ENCODE measurements around the gene NSL1.
"Not testable (repeated sequence)": the region's sequence is repeated elsewhere in the genome, so short reads cannot be mapped to it uniquely, and the experiment has no call there.

The NSL1 gene

GRCh38 chr1:212791676-212792395 lies at the start of gene NSL1, which contains the start of gene TATDN3:
Gene NSL1 (minus strand): TSS chr1:212791777. CDS start chr1:212791763, 14 bp downstream.
Gene TATDN3 (plus strand): TSS chr1:212791894. CDS start chr1:212791922, 28 bp downstream.
- peak; percentile 39 to 93 (median 83) for DNase-seq

DNA sequence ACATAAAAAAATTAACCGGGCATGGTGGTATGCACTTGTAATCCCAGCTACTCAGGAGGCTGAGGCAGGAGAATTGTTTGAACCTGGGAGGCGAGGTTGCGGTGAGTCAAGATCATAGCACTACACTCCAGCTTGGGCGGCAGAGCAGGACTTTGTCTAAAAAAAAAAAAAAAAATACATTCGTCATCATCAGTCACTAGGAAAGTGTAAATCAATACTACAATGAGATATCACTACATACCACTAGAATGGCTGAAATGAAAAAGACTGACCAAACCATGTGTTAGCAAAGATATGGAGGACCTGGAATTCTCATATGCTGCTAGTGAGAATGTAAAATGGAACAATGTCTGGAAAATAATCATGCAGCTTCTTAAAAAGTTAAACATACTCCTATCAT lies 46.6 kb upstream of the NSL1 start:
- no peak for DNase-seq

GRCh38 chr1:212833211-212834207 lies 41.9 kb upstream of the NSL1 start:
- DNase-seq: not testable (repeated sequence)

DNA sequence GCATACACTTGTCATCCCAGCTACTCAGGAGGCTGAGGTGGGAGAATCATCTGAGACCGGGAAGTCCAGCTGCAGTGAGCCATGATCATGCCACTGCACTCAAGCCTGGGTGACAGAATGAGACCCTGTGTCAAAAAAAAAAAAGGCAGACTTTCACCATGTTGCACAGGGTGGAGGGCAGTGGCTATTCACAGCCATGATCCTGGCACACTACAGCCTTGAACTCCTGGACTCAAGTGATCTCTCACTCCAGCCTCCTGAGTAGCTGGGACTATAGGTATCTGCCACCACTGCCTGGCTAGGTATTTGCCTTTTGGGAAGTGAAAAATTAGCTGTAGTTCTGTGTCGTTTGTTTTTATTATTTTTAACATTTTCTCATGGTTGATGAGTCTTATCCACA lies 36.8 kb upstream of the NSL1 start:
- DNase-seq: no peak

- DNase-seq: no peak
These were observed 36.3 kb upstream of the NSL1 start for GRCh38 chr1:212827831-212828278.

DNA sequence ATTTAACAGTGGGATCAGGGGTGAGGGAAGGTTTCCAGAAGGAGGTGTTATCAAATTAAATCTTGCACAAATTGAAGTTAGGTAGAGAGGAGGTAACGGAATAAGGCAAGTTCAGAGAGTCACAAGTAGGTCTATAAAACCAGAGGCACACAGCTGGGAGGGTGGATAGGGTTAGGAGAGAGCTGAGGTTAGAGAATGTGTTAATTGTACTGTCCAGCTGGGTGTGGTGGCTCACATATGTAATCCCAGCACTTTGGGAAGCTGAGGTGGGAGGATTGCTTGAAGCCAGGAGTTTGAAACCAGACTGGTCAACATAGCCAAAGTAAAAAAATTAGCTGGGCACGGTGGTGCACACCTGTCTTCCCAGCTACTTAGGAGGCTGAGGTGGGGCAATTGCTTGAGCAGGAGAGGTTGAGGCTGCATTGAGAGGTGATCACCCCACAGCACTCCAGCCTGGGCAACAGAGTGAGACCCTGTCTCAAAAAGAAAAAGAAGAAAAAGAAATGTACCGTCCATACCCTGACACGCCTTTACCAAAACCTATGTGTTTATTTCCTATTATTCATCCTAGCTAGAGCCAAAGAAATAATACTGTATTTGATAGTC lies 35.7 kb upstream of the NSL1 start:
- DNase-seq: no peak

- no peak for DNase-seq
These were observed 34.3 kb upstream of the NSL1 start for GRCh38 chr1:212825798-212826452.

- DNase-seq: no peak
These were observed 32.6 kb upstream of the NSL1 start for GRCh38 chr1:212824201-212824600.

DNA sequence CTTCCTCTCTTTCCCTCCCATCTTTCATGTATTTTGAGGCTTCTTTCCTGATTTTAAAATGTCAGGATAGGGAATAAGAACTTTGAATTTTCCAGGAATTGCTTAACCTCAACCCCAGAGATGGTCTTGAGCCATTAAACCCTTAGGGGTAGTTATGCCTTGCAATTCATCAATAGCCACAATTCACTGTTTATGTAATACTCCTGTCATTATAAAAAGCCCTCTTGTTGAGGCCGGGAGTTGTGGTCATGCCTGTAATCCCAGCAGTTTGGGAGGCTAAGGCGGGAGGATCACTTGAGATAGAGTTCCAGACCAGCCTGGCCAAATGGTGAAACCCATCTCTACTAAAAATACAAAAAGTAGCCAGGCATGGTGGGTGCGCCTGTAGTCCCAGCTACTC lies 31.4 kb upstream of the NSL1 start:
- no peak for DNase-seq

GRCh38 chr1:212820969-212821368 lies 29.4 kb upstream of the NSL1 start:
- no peak for DNase-seq

- no peak for DNase-seq
These were observed 28.1 kb upstream of the NSL1 start for GRCh38 chr1:212819726-212820125.

GRCh38 chr1:212816567-212817278 lies 25.1 kb upstream of the NSL1 start:
- DNase-seq: no peak

GRCh38 chr1:212814537-212815334 lies 23.2 kb upstream of the NSL1 start:
- peak in 4 of 56 donors; percentile 1 to 60 (median 37) for DNase-seq

- DNase-seq: no peak
These were observed 14.2 kb upstream of the NSL1 start for GRCh38 chr1:212805767-212806166.

- no peak for DNase-seq
These were observed 6.1 kb upstream of the NSL1 start for GRCh38 chr1:212797681-212798080.

DNA sequence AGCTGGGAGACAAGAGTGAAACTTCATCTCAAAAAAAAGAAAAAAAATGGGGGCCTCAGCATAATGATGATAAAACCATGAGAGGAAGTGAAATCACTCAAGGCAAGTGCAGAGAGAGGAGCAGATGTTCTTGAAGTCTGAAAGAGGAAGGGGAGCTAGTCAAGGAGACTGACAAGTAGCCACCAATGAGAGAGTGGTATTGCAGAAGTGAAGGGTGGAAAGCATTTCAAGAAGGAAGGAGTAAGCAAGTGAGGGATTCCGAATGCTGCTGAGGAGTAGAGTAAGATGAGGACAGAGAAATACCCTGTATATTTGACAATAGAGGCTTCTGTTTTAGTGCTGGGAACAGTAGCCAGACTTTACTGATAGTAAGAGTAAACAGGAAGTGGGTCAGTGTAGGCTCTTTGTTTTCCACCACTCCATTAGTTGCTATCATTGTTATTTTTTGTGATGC lies 3.0 kb upstream of the NSL1 start:
- peak in 8 of 56 donors; percentile 3 to 21 (median 10) for DNase-seq

- no peak for DNase-seq
These were observed 875 bp upstream of the NSL1 start for GRCh38 chr1:212792396-212792908.

DNA sequence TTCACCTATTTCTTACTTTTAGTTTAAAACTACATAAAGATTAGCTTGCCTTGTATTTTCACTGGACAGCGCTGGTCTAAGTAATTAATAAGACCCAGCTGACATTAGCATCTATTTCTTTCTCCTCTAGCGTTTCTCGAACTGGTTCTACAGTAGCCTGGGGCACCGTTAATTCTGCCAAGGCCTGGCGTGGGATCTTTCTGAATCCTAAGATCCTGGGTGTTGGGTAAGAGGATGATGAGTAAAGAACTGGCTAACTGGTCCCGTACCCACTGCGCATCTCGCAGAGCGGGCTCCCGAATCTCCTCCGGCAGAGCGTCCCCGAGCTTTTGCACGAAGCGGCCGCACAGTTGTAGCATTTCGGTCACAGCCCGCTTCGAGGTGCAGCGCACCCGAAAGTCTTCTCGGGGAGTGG lies 309 bp downstream of the NSL1 start:
- DNase-seq: peak in 4 of 56 donors; percentile 40 to 73 (median 66)

- no peak for DNase-seq
These were observed 5.7 kb downstream of the NSL1 start for GRCh38 chr1:212785871-212786270.
